Measurements from ENCODE around the gene ARHGAP18. TPM values are rescaled to one million over a fixed set of nuclear protein-coding genes. Genes with fewer than 3 reads are reported as not detected.

The ARHGAP18 gene
- total and polyA plus RNA-seq, 5 donors, result 3.0 to 6.5 (median 5.5) TPM

GRCh38 chr6:129609635-129610034 lies 100.3 kb downstream of the ARHGAP18 start:
- DNase-seq (no peak), ATAC-seq (no peak)
- 60% methylated on average over 4 of the region's 4 CpGs for WGBS
- intact Hi-C loops (cut with DNase I), result loop anchor here in 2 of 4 donors (10.0 kb wide), 1 partner anchor 415 kb away; no protein-coding TSS in a partner anchor
- Histone ChIP-seq H3K27me3 (ENCODE audit: control insufficient read depth, insufficient read depth) (no peaks in the 10 kb centered on the region), H3K9me3 (ENCODE audit: control insufficient read depth, low read length) (no peaks in the 10 kb centered on the region), H3K4me3 (ENCODE audit: low read length) (no peak overlapping the region), H3K4me1 (ENCODE audit: control insufficient read depth, insufficient read depth, low read length) (no peaks in the 10 kb centered on the region), H3K27ac (ENCODE audit: low read length) (no peak overlapping the region)

GRCh38 chr6:129608886-129609537 lies 101.0 kb downstream of the ARHGAP18 start:
- intact Hi-C loops (cut with DNase I), result loop anchor here in 2 of 4 donors (10.0 kb wide), 1 partner anchor 416 kb away; no protein-coding TSS in a partner anchor
- Histone ChIP-seq H3K27me3 (ENCODE audit: control insufficient read depth, insufficient read depth) (no peaks in the 10 kb centered on the region), H3K4me3 (ENCODE audit: low read length) (no peak overlapping the region), H3K9me3 (ENCODE audit: control insufficient read depth, low read length) (no peaks in the 10 kb centered on the region), H3K4me1 (ENCODE audit: control insufficient read depth, insufficient read depth, low read length) (no peaks in the 10 kb centered on the region), H3K27ac (ENCODE audit: low read length) (no peak overlapping the region)
- DNase-seq, result no peak
- no peak for ATAC-seq
- WGBS, result 55% methylated on average over 3 of the region's 3 CpGs

GRCh38 chr6:129607581-129608186 lies 102.3 kb downstream of the ARHGAP18 start:
- 59% methylated on average over 6 of the region's 6 CpGs for WGBS
- Histone ChIP-seq H3K4me3 (ENCODE audit: low read length) (no peak overlapping the region), H3K27ac (ENCODE audit: low read length) (no peak overlapping the region), H3K9me3 (ENCODE audit: control insufficient read depth, low read length) (no peaks in the 10 kb centered on the region), H3K27me3 (ENCODE audit: control insufficient read depth, insufficient read depth) (no peaks in the 10 kb centered on the region), H3K4me1 (ENCODE audit: control insufficient read depth, insufficient read depth, low read length) (no peaks in the 10 kb centered on the region)
- no peak for DNase-seq
- intact Hi-C loops (cut with DNase I), result loop anchor here in 2 of 4 donors (10.0 kb wide), 1 partner anchor 417 kb away; no protein-coding TSS in a partner anchor
- peak in 1 of 2 donors; percentile 55 for ATAC-seq

GRCh38 chr6:129606664-129607063 lies 103.3 kb downstream of the ARHGAP18 start:
- Histone ChIP-seq H3K4me3 (ENCODE audit: low read length) (no peak overlapping the region), H3K9me3 (ENCODE audit: control insufficient read depth, low read length) (no peaks in the 10 kb centered on the region), H3K4me1 (ENCODE audit: control insufficient read depth, insufficient read depth, low read length) (no peaks in the 10 kb centered on the region), H3K27ac (ENCODE audit: low read length) (no peak overlapping the region), H3K27me3 (ENCODE audit: control insufficient read depth, insufficient read depth) (no peaks in the 10 kb centered on the region)
- no peak for ATAC-seq
- DNase-seq, result no peak
- WGBS, result 92% methylated on average over 5 of the region's 5 CpGs
- intact Hi-C loops (cut with DNase I), result loop anchor here in 2 of 4 donors (10.0 kb wide), 1 partner anchor 418 kb away; no protein-coding TSS in a partner anchor

GRCh38 chr6:129605967-129606366 lies 104.0 kb downstream of the ARHGAP18 start:
- intact Hi-C loops (cut with DNase I), result loop anchor here in 2 of 4 donors (10.0 kb wide), 1 partner anchor 419 kb away; no protein-coding TSS in a partner anchor
- no peaks in the 10 kb centered on the region for H3K9me3 ChIP-seq (ENCODE audit: control insufficient read depth, low read length)
- 82% methylated on average over 7 of the region's 7 CpGs for WGBS
- no peaks in the 10 kb centered on the region for H3K27me3 ChIP-seq (ENCODE audit: control insufficient read depth, insufficient read depth)
- DNase-seq (no peak), ATAC-seq (no peak)
- no peak overlapping the region for H3K4me3 ChIP-seq (ENCODE audit: low read length)
- no peaks in the 10 kb centered on the region for H3K4me1 ChIP-seq (ENCODE audit: control insufficient read depth, insufficient read depth, low read length)
- no peak overlapping the region for H3K27ac ChIP-seq (ENCODE audit: low read length)

GRCh38 chr6:129605095-129605494 lies 104.9 kb downstream of the ARHGAP18 start:
- Histone ChIP-seq H3K4me3 (ENCODE audit: low read length) (no peak overlapping the region), H3K4me1 (ENCODE audit: control insufficient read depth, insufficient read depth, low read length) (no peaks in the 10 kb centered on the region), H3K9me3 (ENCODE audit: control insufficient read depth, low read length) (no peaks in the 10 kb centered on the region), H3K27me3 (ENCODE audit: control insufficient read depth, insufficient read depth) (no peaks in the 10 kb centered on the region), H3K27ac (ENCODE audit: low read length) (no peak overlapping the region)
- ATAC-seq (no peak), DNase-seq (no peak)
- 76% methylated on average over 1 of the region's 1 CpG for WGBS
- intact Hi-C loops (cut with DNase I), result loop anchor here in 2 of 4 donors (10.0 kb wide), 1 partner anchor 420 kb away; no protein-coding TSS in a partner anchor

GRCh38 chr6:129604321-129604720 lies 105.7 kb downstream of the ARHGAP18 start:
- no peak for ATAC-seq
- intact Hi-C loops (cut with DNase I), result loop anchor here in 2 of 4 donors (10.0 kb wide), 1 partner anchor 420 kb away; no protein-coding TSS in a partner anchor
- Histone ChIP-seq H3K27ac (ENCODE audit: low read length) (no peak overlapping the region), H3K4me1 (ENCODE audit: control insufficient read depth, insufficient read depth, low read length) (no peaks in the 10 kb centered on the region), H3K27me3 (ENCODE audit: control insufficient read depth, insufficient read depth) (no peaks in the 10 kb centered on the region), H3K9me3 (ENCODE audit: control insufficient read depth, low read length) (no peaks in the 10 kb centered on the region), H3K4me3 (ENCODE audit: low read length) (no peak overlapping the region)
- DNase-seq, result no peak
- 96% methylated on average over 4 of the region's 4 CpGs for WGBS

GRCh38 chr6:129603741-129604140 lies 106.2 kb downstream of the ARHGAP18 start:
- H3K27me3 ChIP-seq (ENCODE audit: control insufficient read depth, insufficient read depth), result no peaks in the 10 kb centered on the region
- H3K4me3 ChIP-seq (ENCODE audit: low read length), result no peak overlapping the region
- no peak for ATAC-seq
- intact Hi-C loops (cut with DNase I), result loop anchor here in 2 of 4 donors (10.0 kb wide), 1 partner anchor 421 kb away; no protein-coding TSS in a partner anchor
- WGBS, result 89% methylated on average over 2 of the region's 2 CpGs
- no peaks in the 10 kb centered on the region for H3K4me1 ChIP-seq (ENCODE audit: control insufficient read depth, insufficient read depth, low read length)
- no peak overlapping the region for H3K27ac ChIP-seq (ENCODE audit: low read length)
- no peaks in the 10 kb centered on the region for H3K9me3 ChIP-seq (ENCODE audit: control insufficient read depth, low read length)
- no peak for DNase-seq

- intact Hi-C loops (cut with DNase I), result loop anchor here in 2 of 4 donors (10.0 kb wide), 1 partner anchor 423 kb away; no protein-coding TSS in a partner anchor
- 81% methylated on average over 3 of the region's 3 CpGs for WGBS
- no peaks in the 10 kb centered on the region for H3K9me3 ChIP-seq (ENCODE audit: control insufficient read depth, low read length)
- no peaks in the 10 kb centered on the region for H3K4me1 ChIP-seq (ENCODE audit: control insufficient read depth, insufficient read depth, low read length)
- no peak for ATAC-seq
- H3K27me3 ChIP-seq (ENCODE audit: control insufficient read depth, insufficient read depth), result no peaks in the 10 kb centered on the region
- DNase-seq, result no peak
- H3K27ac ChIP-seq (ENCODE audit: low read length), result no peak overlapping the region
- no peak overlapping the region for H3K4me3 ChIP-seq (ENCODE audit: low read length)
Observed at GRCh38 chr6:129601323-129601722, 108.7 kb downstream of the ARHGAP18 start.

- no peaks in the 10 kb centered on the region for H3K9me3 ChIP-seq (ENCODE audit: control insufficient read depth, low read length)
- H3K27me3 ChIP-seq (ENCODE audit: control insufficient read depth, insufficient read depth), result no peaks in the 10 kb centered on the region
- no peaks in the 10 kb centered on the region for H3K4me1 ChIP-seq (ENCODE audit: control insufficient read depth, insufficient read depth, low read length)
- H3K27ac ChIP-seq (ENCODE audit: low read length), result no peak overlapping the region
- intact Hi-C loops (cut with DNase I), result loop anchor here in 2 of 4 donors (5.0 to 10.0 kb wide), 2 partner anchors 133 to 425 kb away; no protein-coding TSS in a partner anchor
- DNase-seq, result no peak
- ATAC-seq, result no peak
- WGBS, result 82% methylated on average over 5 of the region's 5 CpGs
- no peak overlapping the region for H3K4me3 ChIP-seq (ENCODE audit: low read length)
Observed at GRCh38 chr6:129599467-129599866, 110.5 kb downstream of the ARHGAP18 start.
